HG02588 (cell line): Measurements from ENCODE around the gene RBBP6.
A peak's percentile ranks its signal among the peaks of the same experiment; 100 is the strongest.
"Not testable (repeated sequence)": the region's sequence is repeated elsewhere in the genome, so short reads cannot be mapped to it uniquely, and the experiment has no call there.

ENCODE experiments used
- ATAC-seq: cut with Tn5 transposase; IDR thresholded peaks from one replicate; pipeline ENCODE4 v1.9.1; 2021; ENCODE audit warnings: mild to moderate bottlenecking, moderate library complexity; ENCODE audit not compliant: unreplicated experiment

Gene RBBP6

GRCh38 chr16:24539295-24539849 lies at the start of gene RBBP6:
Gene RBBP6 (plus strand): TSS chr16:24539566. CDS start chr16:24540627, 1,061 bp downstream.
- peak; percentile 90 for ATAC-seq

- no peak for ATAC-seq
Observed at GRCh38 chr16:24490866-24491265, 48.5 kb upstream of the RBBP6 start.

GRCh38 chr16:24491731-24492130 lies 47.6 kb upstream of the RBBP6 start:
- ATAC-seq, result no peak

GRCh38 chr16:24493821-24494220 lies 45.5 kb upstream of the RBBP6 start:
- ATAC-seq, result no peak

- ATAC-seq, result not testable (repeated sequence)
Observed at GRCh38 chr16:24495207-24495606, 44.2 kb upstream of the RBBP6 start.

GRCh38 chr16:24497440-24497839 lies 41.9 kb upstream of the RBBP6 start:
- ATAC-seq, result no peak

- ATAC-seq, result no peak
Observed at GRCh38 chr16:24499193-24499814, 40.1 kb upstream of the RBBP6 start.

GRCh38 chr16:24504472-24505345 lies 34.7 kb upstream of the RBBP6 start:
- no peak for ATAC-seq

GRCh38 chr16:24505959-24506358 lies 33.4 kb upstream of the RBBP6 start:
- ATAC-seq, result no peak

GRCh38 chr16:24507959-24508480 lies 31.3 kb upstream of the RBBP6 start:
- no peak for ATAC-seq

GRCh38 chr16:24508614-24509013 lies 30.8 kb upstream of the RBBP6 start:
- ATAC-seq, result no peak

- no peak for ATAC-seq
Observed at GRCh38 chr16:24509536-24509935, 29.8 kb upstream of the RBBP6 start.

GRCh38 chr16:24511174-24511573 lies 28.2 kb upstream of the RBBP6 start:
- ATAC-seq, result no peak

- ATAC-seq, result no peak
Observed at GRCh38 chr16:24511792-24512191, 27.6 kb upstream of the RBBP6 start.

- ATAC-seq, result no peak
Observed at GRCh38 chr16:24514096-24514495, 25.3 kb upstream of the RBBP6 start.

GRCh38 chr16:24515186-24515585 lies 24.2 kb upstream of the RBBP6 start:
- no peak for ATAC-seq

- no peak for ATAC-seq
Observed at GRCh38 chr16:24516900-24517669, 22.3 kb upstream of the RBBP6 start.

- ATAC-seq, result no peak
Observed at GRCh38 chr16:24518498-24518897, 20.9 kb upstream of the RBBP6 start.

- no peak for ATAC-seq
Observed at GRCh38 chr16:24520983-24521382, 18.4 kb upstream of the RBBP6 start.

GRCh38 chr16:24522751-24523150 lies 16.6 kb upstream of the RBBP6 start:
- ATAC-seq, result no peak

GRCh38 chr16:24523569-24523968 lies 15.8 kb upstream of the RBBP6 start:
- no peak for ATAC-seq
